Activated T-helper 2 cell treated with anti-CD3 and anti-CD28 coated beads, Interferon-gamma antibody, Interleukin-2, Interleukin-4, amounts not matched to agents 10 μg/mL and 5 μg/mL and 100 μg/mL, durations not matched to agents 14 hours and 24 hours and 36 hours (primary cell): ENCODE measurements around the gene NFIX. TPM values are rescaled to one million over a fixed set of nuclear protein-coding genes. Genes with fewer than 3 reads are reported as not detected.

Experiments
- DNase-seq: peaks from one replicate; pipeline ENCODE4 v3.0.0; 2021; ENCODE audit warnings: low spot score
- H3K27ac Mint-ChIP-seq: one replicate; pipeline ENCODE4 v1.8.0; 2021; ENCODE audit warnings: mixed read lengths
- H3K27me3 Mint-ChIP-seq: one replicate; pipeline ENCODE4 v1.8.0; 2021; ENCODE audit warnings: low read depth, mixed read lengths
- H3K36me3 Mint-ChIP-seq: one replicate; pipeline ENCODE4 v1.8.0; 2021; ENCODE audit warnings: low read depth, mixed read lengths
- H3K4me1 Mint-ChIP-seq: one replicate; pipeline ENCODE4 v1.8.0; 2021; ENCODE audit warnings: low read depth, mixed read lengths
- H3K4me3 Mint-ChIP-seq: one replicate; pipeline ENCODE4 v1.8.0; 2021; ENCODE audit warnings: low read depth, mild to moderate bottlenecking, moderate library complexity, mixed read lengths
- H3K9me3 Mint-ChIP-seq: one replicate; pipeline ENCODE4 v1.8.0; 2021; ENCODE audit warnings: mixed read lengths
- intact Hi-C: fragments of 100-400 bp; cut with micrococcal nuclease; formaldehyde crosslinking; loops from one replicate; pipeline ENCODE4 v1.15.1; 2023
- total RNA-seq: library from RNA; stranded (reverse); gene quantifications from 2 replicates; pipeline ENCODE4 v1.2.3, GENCODE V29; 2022

Gene NFIX
- total RNA-seq, 1 donor from 2014 or later = 2.7 TPM

- no peaks in the 10 kb centered on the region for H3K36me3 Mint-ChIP-seq
- DNase-seq = no peak
- no peak overlapping the region for H3K4me3 Mint-ChIP-seq
- no peak overlapping the region for H3K27ac Mint-ChIP-seq
- intact Hi-C loops = loop anchor here (5.0 kb wide), 1 partner anchor 174 kb away; the partner anchor contains the start of gene MAST1
- H3K9me3 Mint-ChIP-seq = no peaks in the 10 kb centered on the region
- H3K4me1 Mint-ChIP-seq = peaks cover 13% of the 10 kb centered on the region
- peaks cover 59% of the 10 kb centered on the region for H3K27me3 Mint-ChIP-seq
Measured at GRCh38 chr19:13010992-13011652, 15.8 kb downstream of the NFIX start.

GRCh38 chr19:13011653-13012389 is 16.5 kb downstream of the NFIX start:
- no peaks in the 10 kb centered on the region for H3K9me3 Mint-ChIP-seq
- H3K27me3 Mint-ChIP-seq = peaks cover 66% of the 10 kb centered on the region
- no peak for DNase-seq
- H3K4me3 Mint-ChIP-seq = no peak overlapping the region
- intact Hi-C loops = loop anchor here (1.0 to 5.0 kb wide), 2 partner anchors 85 to 175 kb away; partner anchors contain the start of gene MAST1
- H3K4me1 Mint-ChIP-seq = peaks cover 13% of the 10 kb centered on the region
- no peaks in the 10 kb centered on the region for H3K36me3 Mint-ChIP-seq
- H3K27ac Mint-ChIP-seq = no peak overlapping the region

DNA sequence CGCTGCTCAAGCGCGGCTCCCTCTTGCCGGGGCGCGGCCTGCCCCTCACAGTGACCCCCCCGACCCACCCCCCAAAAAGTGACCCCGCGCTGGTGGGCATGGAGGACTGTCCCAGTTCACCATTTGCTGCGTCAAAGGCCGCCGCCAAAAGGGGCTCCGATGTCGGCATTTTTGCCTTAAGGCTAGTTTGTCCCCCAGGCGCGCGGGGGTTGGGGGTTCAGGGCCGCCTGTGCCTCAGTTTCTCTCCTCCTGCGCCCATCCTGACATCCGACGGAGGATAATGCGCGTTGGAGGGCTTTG is 17.1 kb downstream of the NFIX start:
- intact Hi-C loops = loop anchor here (1.0 to 5.0 kb wide), 2 partner anchors 85 to 175 kb away; partner anchors contain the start of gene MAST1
- no peak overlapping the region for H3K27ac Mint-ChIP-seq

DNA sequence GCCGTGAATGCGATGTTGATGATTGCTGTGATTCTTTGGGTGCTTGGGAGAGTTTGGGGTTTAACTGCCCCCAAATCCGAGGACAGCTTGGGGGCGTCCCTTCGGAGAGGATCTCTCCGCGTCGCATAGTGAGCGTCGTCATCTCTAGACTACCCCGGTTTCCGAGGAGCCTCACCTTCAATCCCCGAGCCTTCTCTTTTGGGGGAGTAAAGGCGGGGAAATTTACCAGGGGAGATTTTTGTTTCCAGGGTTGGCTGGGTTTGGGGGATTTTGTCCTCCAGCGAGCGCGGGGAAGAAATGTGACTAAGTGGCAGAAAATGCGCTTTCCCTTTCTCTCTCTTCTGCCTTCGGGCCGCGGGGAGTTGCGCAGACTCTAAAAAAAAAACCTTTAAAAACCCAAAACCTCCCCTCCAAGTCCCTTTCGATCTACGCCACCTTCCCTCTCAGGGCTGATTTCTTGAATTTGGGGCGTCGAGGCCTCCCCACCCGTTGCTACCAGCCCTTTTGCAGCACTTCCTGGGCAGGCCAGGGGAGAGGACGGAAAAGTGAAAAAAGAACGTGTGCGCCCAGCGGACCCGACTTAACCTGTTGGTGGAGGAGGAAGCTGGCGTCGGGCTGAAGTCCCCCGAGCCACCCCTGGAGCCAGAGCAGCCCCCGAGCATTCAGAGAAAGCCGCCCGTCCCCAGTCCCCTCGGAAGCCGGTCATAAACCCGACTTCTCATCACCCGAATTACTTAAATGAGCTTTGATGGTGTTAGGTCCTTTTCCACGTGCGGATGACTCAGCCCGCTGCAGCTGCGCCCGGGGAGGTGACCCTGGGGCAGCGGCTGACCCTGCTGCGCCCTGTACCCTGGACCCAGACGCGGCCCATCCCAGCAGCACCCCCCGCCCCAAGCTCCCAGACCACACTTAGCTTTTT is 17.7 kb downstream of the NFIX start:
- Mint-ChIP-seq H3K4me1 (peaks cover 13% of the 10 kb centered on the region), H3K9me3 (no peaks in the 10 kb centered on the region), H3K27ac (peak overlapping the region; percentile 51), H3K36me3 (no peaks in the 10 kb centered on the region), H3K4me3 (peak overlapping the region; percentile 68), H3K27me3 (peaks cover 74% of the 10 kb centered on the region)
- intact Hi-C loops = loop anchor here (1.0 to 5.0 kb wide), 2 partner anchors 84 to 176 kb away; partner anchors contain the start of gene MAST1
- no peak for DNase-seq

More for the DNA sequence above, 17.1 kb downstream of the NFIX start:
- Mint-ChIP-seq H3K4me3 (peak overlapping the region; percentile 68), H3K9me3 (no peaks in the 10 kb centered on the region), H3K36me3 (no peaks in the 10 kb centered on the region), H3K4me1 (peaks cover 13% of the 10 kb centered on the region), H3K27me3 (peaks cover 68% of the 10 kb centered on the region)
- DNase-seq = no peak

- H3K4me3 Mint-ChIP-seq = no peak overlapping the region
- intact Hi-C loops = loop anchor here (1.0 to 5.0 kb wide), 2 partner anchors 9 to 176 kb away; partner anchors contain the start of gene MAST1
- H3K36me3 Mint-ChIP-seq = no peaks in the 10 kb centered on the region
- H3K4me1 Mint-ChIP-seq = peaks cover 13% of the 10 kb centered on the region
- H3K27me3 Mint-ChIP-seq = peaks cover 75% of the 10 kb centered on the region
- no peak for DNase-seq
- H3K27ac Mint-ChIP-seq = no peak overlapping the region
- no peaks in the 10 kb centered on the region for H3K9me3 Mint-ChIP-seq
Measured at GRCh38 chr19:13013649-13014048, 18.4 kb downstream of the NFIX start.

- H3K9me3 Mint-ChIP-seq = no peaks in the 10 kb centered on the region
- peaks cover 71% of the 10 kb centered on the region for H3K27me3 Mint-ChIP-seq
- peaks cover 13% of the 10 kb centered on the region for H3K4me1 Mint-ChIP-seq
- no peak for DNase-seq
- H3K27ac Mint-ChIP-seq = no peak overlapping the region
- intact Hi-C loops = loop anchor here (1.0 to 5.0 kb wide), 2 partner anchors 8 to 177 kb away; partner anchors contain the start of gene MAST1
- no peaks in the 10 kb centered on the region for H3K36me3 Mint-ChIP-seq
- H3K4me3 Mint-ChIP-seq = no peak overlapping the region
Measured at GRCh38 chr19:13014101-13014920, 19.0 kb downstream of the NFIX start.

- no peak overlapping the region for H3K4me3 Mint-ChIP-seq
- peaks cover 13% of the 10 kb centered on the region for H3K4me1 Mint-ChIP-seq
- no peaks in the 10 kb centered on the region for H3K36me3 Mint-ChIP-seq
- H3K9me3 Mint-ChIP-seq = no peaks in the 10 kb centered on the region
- intact Hi-C loops = loop anchor here (1.0 to 5.0 kb wide), 2 partner anchors 7 to 178 kb away; partner anchors contain the start of gene MAST1
- H3K27ac Mint-ChIP-seq = no peak overlapping the region
- DNase-seq = no peak
- peaks cover 71% of the 10 kb centered on the region for H3K27me3 Mint-ChIP-seq
Measured at GRCh38 chr19:13014921-13015280, 19.6 kb downstream of the NFIX start.

- H3K4me3 Mint-ChIP-seq = no peak overlapping the region
- H3K9me3 Mint-ChIP-seq = no peaks in the 10 kb centered on the region
- H3K4me1 Mint-ChIP-seq = peaks cover 13% of the 10 kb centered on the region
- no peak for DNase-seq
- H3K27ac Mint-ChIP-seq = no peak overlapping the region
- intact Hi-C loops = no loop called here
- peaks cover 70% of the 10 kb centered on the region for H3K27me3 Mint-ChIP-seq
- H3K36me3 Mint-ChIP-seq = no peaks in the 10 kb centered on the region
Measured at GRCh38 chr19:13015361-13016223, 20.3 kb downstream of the NFIX start.

DNA sequence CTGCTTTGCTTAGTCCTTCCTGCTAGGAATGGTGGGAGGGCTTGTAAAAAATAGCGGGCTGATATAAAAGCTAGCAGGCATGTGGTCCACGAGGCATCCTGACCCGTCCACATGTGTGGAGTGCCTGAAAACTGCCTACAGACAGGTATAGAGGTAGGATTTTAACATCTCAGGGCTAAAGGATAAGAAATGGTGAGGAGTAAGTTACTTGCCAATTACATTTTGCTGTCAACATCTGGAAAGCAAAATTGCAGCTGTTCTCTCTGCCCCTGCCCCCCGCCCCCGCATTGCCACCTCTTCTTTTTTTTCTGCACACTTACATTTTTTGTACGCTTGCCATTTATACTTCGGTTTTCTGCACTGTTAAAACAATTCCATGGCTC is 21.0 kb downstream of the NFIX start:
- intact Hi-C loops = no loop called here
- no peak overlapping the region for H3K27ac Mint-ChIP-seq
- no peaks in the 10 kb centered on the region for H3K36me3 Mint-ChIP-seq
- DNase-seq = no peak
- H3K4me1 Mint-ChIP-seq = peaks cover 13% of the 10 kb centered on the region
- H3K4me3 Mint-ChIP-seq = no peak overlapping the region
- no peaks in the 10 kb centered on the region for H3K9me3 Mint-ChIP-seq
- H3K27me3 Mint-ChIP-seq = peaks cover 67% of the 10 kb centered on the region

- intact Hi-C loops = no loop called here
- Mint-ChIP-seq H3K36me3 (no peaks in the 10 kb centered on the region), H3K4me3 (no peak overlapping the region), H3K9me3 (no peaks in the 10 kb centered on the region), H3K27me3 (peaks cover 66% of the 10 kb centered on the region), H3K27ac (no peak overlapping the region), H3K4me1 (peaks cover 13% of the 10 kb centered on the region)
- DNase-seq = no peak
Measured at GRCh38 chr19:13016628-13017305, 21.5 kb downstream of the NFIX start.
